B cell (primary cell): Measurements from ENCODE around the gene SNED1. TPM values are rescaled to one million over a fixed set of nuclear protein-coding genes. Genes with fewer than 3 reads are reported as not detected.

Source experiments
- ATAC-seq: fragments of 200-7000 bp; cut with Tn5 transposase; one replicate; pipeline ENCODE4 v1.10.0; 2021; ENCODE audit warnings: low read depth, mild to moderate bottlenecking, moderate number of reproducible peaks, moderate library complexity
- CTCF ChIA-PET: fragments of 350-600 bp; sonication (Branson Sonifier 250); formaldehyde crosslinking; loops from one replicate; lab custom pipeline; 2021; ENCODE audit warnings: antibody characterized with exemption, inconsistent platforms; lab: Charles Lee
- POLR2A ChIA-PET: fragments of 350-600 bp; sonication (Branson Sonifier 250); formaldehyde crosslinking; loops from one replicate; lab custom pipeline; 2021; ENCODE audit warnings: antibody characterized with exemption; lab: Charles Lee
- DNase-seq: peaks from one replicate; pipeline ENCODE4 v3.0.0; 2013
- H2AFZ ChIP-seq: 2 replicates; pipeline ENCODE4 v1.6.1; 2012; ENCODE audit warnings: mild to moderate bottlenecking, low read depth, low read length; ENCODE audit not compliant: insufficient read depth, poor library complexity, severe bottlenecking
- H3K27ac ChIP-seq, 2 donors: 1 replicate in 1 of 2; 2 replicates in 1 of 2; pipeline ENCODE4 v1.5.1; 2012 to 2013; ENCODE audit warnings: low read length in 2 of 2, mild to moderate bottlenecking in 2 of 2, moderate library complexity in 1 of 2
- H3K27me3 ChIP-seq, 4 experiments: fragments of 200-600 bp in 1 of 4; sonication (generic) in 1 of 4; replicated peaks in 1 of 4; 1 replicate in 2 of 4; 2 replicates in 2 of 4; pipeline versions ENCODE4 v1.6.1 to v1.7.0; 2013 to 2016; ENCODE audit warnings: low read length in 3 of 4, mild to moderate bottlenecking in 2 of 4, mixed read lengths in 1 of 4, moderate library complexity in 1 of 4; ENCODE audit not compliant: insufficient read depth in 4 of 4, control insufficient read depth in 3 of 4; ENCODE audit errors: control extremely low read depth in 1 of 4
- H3K36me3 ChIP-seq, 2 experiments: replicated peaks in 1 of 2; 1 replicate in 1 of 2; 2 replicates in 1 of 2; pipeline versions ENCODE4 v1.6.1 to v1.7.1; 2013; ENCODE audit warnings: low read length in 1 of 2; ENCODE audit not compliant: insufficient read depth in 2 of 2, control insufficient read depth in 1 of 2; ENCODE audit errors: control extremely low read depth in 1 of 2, extremely low read depth in 1 of 2
- H3K4me1 ChIP-seq, 2 donors: fragments of 200-600 bp in 1 of 2; sonication (generic) in 1 of 2; 1 replicate in 1 of 2; 2 replicates in 1 of 2; pipeline versions ENCODE4 v1.5.1 to v1.6.1; 2013 to 2017; ENCODE audit warnings: low read length in 2 of 2; ENCODE audit not compliant: control insufficient read depth in 2 of 2, insufficient read depth in 2 of 2
- H3K4me2 ChIP-seq: replicated peaks from 2 replicates; pipeline ENCODE3; 2012; ENCODE audit warnings: mild to moderate bottlenecking, low read depth, low read length; ENCODE audit not compliant: poor library complexity, severe bottlenecking
- H3K4me3 ChIP-seq, 5 experiments: fragments of 200-600 bp in 1 of 5; sonication (generic) in 1 of 5; 1 replicate in 3 of 5; 2 replicates in 2 of 5; pipeline versions ENCODE4 v1.5.1 to v1.7.0; 2011 to 2016; ENCODE audit warnings: low read length in 4 of 5, mild to moderate bottlenecking in 4 of 5, low read depth in 2 of 5, control low read depth in 1 of 5, moderate library complexity in 1 of 5; ENCODE audit not compliant: insufficient read depth in 1 of 5; ENCODE audit errors: control extremely low read depth in 1 of 5, extremely low read depth in 1 of 5
- H3K79me2 ChIP-seq: fragments of 200-600 bp; sonication (generic); one replicate; pipeline ENCODE4 v1.6.0; 2016; ENCODE audit warnings: low read length; ENCODE audit not compliant: control insufficient read depth, insufficient read depth
- H3K9ac ChIP-seq: fragments of 200-600 bp; sonication (generic); 2 replicates; pipeline ENCODE4 v1.6.1; 2017; ENCODE audit warnings: mild to moderate bottlenecking, low read length, moderate library complexity
- H3K9me3 ChIP-seq, 3 donors: one replicate each; pipeline versions ENCODE4 v1.6.1 to v1.7.1; 2013; ENCODE audit warnings: low read length in 2 of 3; ENCODE audit not compliant: control insufficient read depth in 2 of 3, insufficient read depth in 1 of 3; ENCODE audit errors: control extremely low read depth in 1 of 3
- H4K20me1 ChIP-seq: 2 replicates; pipeline ENCODE4 v1.6.0; 2012; ENCODE audit warnings: mild to moderate bottlenecking, low read length; ENCODE audit not compliant: insufficient read depth, control insufficient read depth, poor library complexity, severe bottlenecking
- H3K27ac Mint-ChIP-seq: one replicate; pipeline ENCODE4 v1.8.0; 2021; ENCODE audit warnings: mixed read lengths
- H3K27me3 Mint-ChIP-seq: one replicate; pipeline ENCODE4 v1.8.0; 2021; ENCODE audit warnings: mixed read lengths
- H3K4me1 Mint-ChIP-seq: one replicate; pipeline ENCODE4 v1.8.0; 2021; ENCODE audit warnings: mixed read lengths
- H3K4me3 Mint-ChIP-seq: one replicate; pipeline ENCODE4 v1.8.0; 2021; ENCODE audit warnings: mixed read lengths
- H3K9me3 Mint-ChIP-seq: one replicate; pipeline ENCODE4 v1.8.0; 2022; ENCODE audit warnings: mixed read lengths; ENCODE audit not compliant: insufficient read depth
- EZH2 ChIP-seq: IDR thresholded peaks from 2 replicates; pipeline ENCODE4 v1.6.1; 2012; ENCODE audit warnings: borderline replicate concordance, low read depth, mild to moderate bottlenecking, moderate library complexity, low read length; ENCODE audit not compliant: insufficient read depth, poor library complexity, severe bottlenecking
- WGBS: methylation state at CpG from one replicate; pipeline ENCODE4 v1.1.5; 2013; ENCODE audit warnings: missing lambda C conversion rate; ENCODE audit not compliant: insufficient coverage; 5-methylcytosine and 5-hydroxymethylcytosine counted together
- intact Hi-C: fragments of 100-400 bp; cut with micrococcal nuclease; formaldehyde crosslinking; loops from one replicate; pipeline ENCODE4 v1.10.0; 2022
- polyA plus RNA-seq: library from polyadenylated mRNA; depleted of rRNA; stranded (reverse); fragments of >200 nt; gene quantifications from 2 replicates; pipeline ENCODE4 v1.2.3, GENCODE V29; 2012
- total RNA-seq, 2 donors: library from RNA; stranded (reverse); fragments of 120-200 nt in 1 of 2; gene quantifications; 1 replicate in 1 of 2; 2 replicates in 1 of 2; pipeline versions ENCODE4 v1.2.3 to v1.2.4, GENCODE V29; 2013 to 2022
- TF ChIP-seq, protein P1 (sequence below): fragments of 200-600 bp; IDR thresholded peaks from one replicate; pipeline ENCODE4 v1.8.0; 2022; ENCODE audit warnings: antibody characterized with exemption, mild to moderate bottlenecking

The SNED1 gene
- total and polyA plus RNA-seq, 2 donors (not counting 1 experiment from before 2014, with no cell fraction given): 25.5 to 336 TPM

DNA sequence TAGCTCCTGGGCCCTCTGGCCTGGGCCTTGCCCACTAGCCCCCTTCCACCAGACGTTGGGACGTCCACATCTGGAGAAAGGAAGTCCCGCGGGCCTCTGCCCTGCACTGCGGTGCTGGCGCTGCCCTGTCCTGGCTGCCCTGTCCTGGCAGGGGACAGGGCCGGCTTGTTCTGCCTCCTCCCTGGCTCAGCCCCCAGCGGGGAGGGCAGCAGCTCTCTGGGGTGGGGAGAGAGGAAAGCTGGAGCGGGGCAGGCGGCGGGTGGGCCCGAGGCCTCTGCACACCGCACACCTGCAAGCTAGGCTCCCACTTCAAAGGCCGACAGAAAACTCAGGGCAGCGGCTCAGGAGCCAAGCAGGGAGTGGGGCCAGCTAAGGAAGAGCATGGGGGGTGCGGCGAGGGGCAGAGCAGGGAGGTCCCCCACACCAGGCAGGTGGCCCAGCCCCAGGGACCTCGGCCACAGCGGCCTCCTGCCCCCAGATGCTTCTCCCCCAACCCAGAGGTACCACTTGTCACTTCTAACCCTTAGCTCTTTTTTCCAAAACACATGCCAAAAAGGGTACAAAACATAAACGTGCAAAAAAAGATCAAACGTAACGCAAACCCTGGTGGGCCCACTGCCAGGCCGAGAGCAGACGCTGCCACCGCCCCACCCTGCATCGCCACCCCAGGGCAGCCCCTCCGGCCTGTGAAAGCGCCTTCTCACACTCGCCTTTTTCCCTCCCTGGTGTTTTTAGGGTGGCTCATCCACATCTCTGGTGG is 13.5 kb downstream of the SNED1 start:
- H3K27me3 Mint-ChIP-seq: peaks cover 8% of the 10 kb centered on the region
- Histone ChIP-seq H2AFZ (no peak overlapping the region), H3K4me3 (no peak overlapping the region), H4K20me1 (no peaks in the 10 kb centered on the region), H3K4me1 (peaks cover 10 to 11% of the 10 kb centered on the region in 2 donors), H3K9me3 (peaks cover 0 to 12% (median 0%) of the 10 kb centered on the region in 3 donors), H3K79me2 (no peaks in the 10 kb centered on the region), H3K27me3 (peaks cover 0 to 22% (median 4%) of the 10 kb centered on the region in 4 experiments), H3K4me2 (no peak overlapping the region), H3K27ac (no peak overlapping the region), H3K9ac (no peak overlapping the region), H3K36me3 (no peaks in the 10 kb centered on the region)
- DNase-seq (no peak), ATAC-seq (no peak)
- ChIA-PET CTCF (no interaction called here), POLR2A (no interaction called here)
- no peak overlapping the region for H3K27ac Mint-ChIP-seq
- no peak for TF ChIP-seq EZH2
- TF ChIP-seq, protein P1, sequence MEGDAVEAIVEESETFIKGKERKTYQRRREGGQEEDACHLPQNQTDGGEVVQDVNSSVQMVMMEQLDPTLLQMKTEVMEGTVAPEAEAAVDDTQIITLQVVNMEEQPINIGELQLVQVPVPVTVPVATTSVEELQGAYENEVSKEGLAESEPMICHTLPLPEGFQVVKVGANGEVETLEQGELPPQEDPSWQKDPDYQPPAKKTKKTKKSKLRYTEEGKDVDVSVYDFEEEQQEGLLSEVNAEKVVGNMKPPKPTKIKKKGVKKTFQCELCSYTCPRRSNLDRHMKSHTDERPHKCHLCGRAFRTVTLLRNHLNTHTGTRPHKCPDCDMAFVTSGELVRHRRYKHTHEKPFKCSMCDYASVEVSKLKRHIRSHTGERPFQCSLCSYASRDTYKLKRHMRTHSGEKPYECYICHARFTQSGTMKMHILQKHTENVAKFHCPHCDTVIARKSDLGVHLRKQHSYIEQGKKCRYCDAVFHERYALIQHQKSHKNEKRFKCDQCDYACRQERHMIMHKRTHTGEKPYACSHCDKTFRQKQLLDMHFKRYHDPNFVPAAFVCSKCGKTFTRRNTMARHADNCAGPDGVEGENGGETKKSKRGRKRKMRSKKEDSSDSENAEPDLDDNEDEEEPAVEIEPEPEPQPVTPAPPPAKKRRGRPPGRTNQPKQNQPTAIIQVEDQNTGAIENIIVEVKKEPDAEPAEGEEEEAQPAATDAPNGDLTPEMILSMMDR: no peak
- peaks cover 11% of the 10 kb centered on the region for H3K4me1 Mint-ChIP-seq
- no peaks in the 10 kb centered on the region for H3K9me3 Mint-ChIP-seq
- WGBS: 60% methylated on average over 17 of the region's 29 CpGs
- intact Hi-C loops: no loop called here
- no peak overlapping the region for H3K4me3 Mint-ChIP-seq

DNA sequence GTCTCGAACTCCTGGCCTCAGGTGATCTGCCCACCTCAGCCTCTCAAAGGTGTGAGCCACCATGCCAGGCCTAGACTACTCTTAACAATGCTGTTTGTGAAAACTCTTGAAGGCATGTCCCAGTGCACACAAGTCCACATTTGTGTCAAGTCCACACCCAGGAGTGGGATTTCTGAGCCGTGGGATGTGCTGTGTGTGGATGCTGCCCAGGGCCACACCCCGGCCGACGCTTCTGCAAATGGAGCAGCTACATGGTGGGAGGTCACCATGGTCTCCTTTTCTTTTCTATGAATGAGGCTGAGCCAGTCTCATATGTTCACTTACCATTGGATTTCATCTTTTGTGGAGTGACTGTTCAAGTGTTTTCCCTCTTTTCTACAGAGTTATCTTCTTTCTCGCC is 15.8 kb downstream of the SNED1 start:
- H3K4me3 Mint-ChIP-seq: no peak overlapping the region
- peaks cover 0 to 9% (median 4%) of the 10 kb centered on the region in 4 experiments for H3K27me3 ChIP-seq
- no peak overlapping the region for H3K27ac ChIP-seq
- TF ChIP-seq EZH2: no peak
- TF ChIP-seq, protein P1: no peak
- H3K36me3 ChIP-seq: no peaks in the 10 kb centered on the region
- no peak overlapping the region for H3K4me2 ChIP-seq
- ATAC-seq (no peak), DNase-seq (no peak)
- H3K4me3 ChIP-seq: no peak overlapping the region
- peaks cover 0 to 4% (median 0%) of the 10 kb centered on the region in 3 donors for H3K9me3 ChIP-seq
- H2AFZ ChIP-seq: no peak overlapping the region
- H3K79me2 ChIP-seq: no peaks in the 10 kb centered on the region
- intact Hi-C loops: no loop called here
- H3K27ac Mint-ChIP-seq: no peak overlapping the region
- POLR2A ChIA-PET: no interaction called here
- H4K20me1 ChIP-seq: no peaks in the 10 kb centered on the region
- H3K9me3 Mint-ChIP-seq: no peaks in the 10 kb centered on the region
- H3K4me1 ChIP-seq: peaks cover 10 to 11% of the 10 kb centered on the region in 2 donors
- no peak overlapping the region for H3K9ac ChIP-seq
- H3K27me3 Mint-ChIP-seq: peaks cover under 1% of the 10 kb centered on the region
- H3K4me1 Mint-ChIP-seq: peaks cover 8% of the 10 kb centered on the region
- CTCF ChIA-PET: interaction anchor here (0.7 kb wide), 1 partner anchor 17 kb away, joined by 3 read pairs; no protein-coding TSS in a partner anchor
- 90% methylated on average over 4 of the region's 6 CpGs for WGBS
